Activated T-helper 2 cell treated with anti-CD3 and anti-CD28 coated beads, Interferon-gamma antibody, Interleukin-2, Interleukin-4, amounts not matched to agents 10 μg/mL and 5 μg/mL and 100 μg/mL, durations not matched to agents 14 hours and 24 hours and 36 hours (primary cell): ENCODE results near the gene ATN1. TPM values are rescaled to one million over a fixed set of nuclear protein-coding genes. Genes with fewer than 3 reads are reported as not detected.
A peak's percentile ranks its signal among the peaks of the same experiment; 100 is the strongest.

Experiments
- DNase-seq: peaks from one replicate; pipeline ENCODE4 v3.0.0; 2021; ENCODE audit warnings: low spot score
- H3K27ac Mint-ChIP-seq: one replicate; pipeline ENCODE4 v1.8.0; 2021; ENCODE audit warnings: mixed read lengths
- H3K27me3 Mint-ChIP-seq: one replicate; pipeline ENCODE4 v1.8.0; 2021; ENCODE audit warnings: low read depth, mixed read lengths
- H3K36me3 Mint-ChIP-seq: one replicate; pipeline ENCODE4 v1.8.0; 2021; ENCODE audit warnings: low read depth, mixed read lengths
- H3K4me1 Mint-ChIP-seq: one replicate; pipeline ENCODE4 v1.8.0; 2021; ENCODE audit warnings: low read depth, mixed read lengths
- H3K4me3 Mint-ChIP-seq: one replicate; pipeline ENCODE4 v1.8.0; 2021; ENCODE audit warnings: low read depth, mild to moderate bottlenecking, moderate library complexity, mixed read lengths
- H3K9me3 Mint-ChIP-seq: one replicate; pipeline ENCODE4 v1.8.0; 2021; ENCODE audit warnings: mixed read lengths
- intact Hi-C: fragments of 100-400 bp; cut with micrococcal nuclease; formaldehyde crosslinking; loops from one replicate; pipeline ENCODE4 v1.15.1; 2023
- total RNA-seq: library from RNA; stranded (reverse); gene quantifications from 2 replicates; pipeline ENCODE4 v1.2.3, GENCODE V29; 2022

Gene ATN1
- total RNA-seq, 1 donor from 2014 or later, result 70.5 TPM

DNA sequence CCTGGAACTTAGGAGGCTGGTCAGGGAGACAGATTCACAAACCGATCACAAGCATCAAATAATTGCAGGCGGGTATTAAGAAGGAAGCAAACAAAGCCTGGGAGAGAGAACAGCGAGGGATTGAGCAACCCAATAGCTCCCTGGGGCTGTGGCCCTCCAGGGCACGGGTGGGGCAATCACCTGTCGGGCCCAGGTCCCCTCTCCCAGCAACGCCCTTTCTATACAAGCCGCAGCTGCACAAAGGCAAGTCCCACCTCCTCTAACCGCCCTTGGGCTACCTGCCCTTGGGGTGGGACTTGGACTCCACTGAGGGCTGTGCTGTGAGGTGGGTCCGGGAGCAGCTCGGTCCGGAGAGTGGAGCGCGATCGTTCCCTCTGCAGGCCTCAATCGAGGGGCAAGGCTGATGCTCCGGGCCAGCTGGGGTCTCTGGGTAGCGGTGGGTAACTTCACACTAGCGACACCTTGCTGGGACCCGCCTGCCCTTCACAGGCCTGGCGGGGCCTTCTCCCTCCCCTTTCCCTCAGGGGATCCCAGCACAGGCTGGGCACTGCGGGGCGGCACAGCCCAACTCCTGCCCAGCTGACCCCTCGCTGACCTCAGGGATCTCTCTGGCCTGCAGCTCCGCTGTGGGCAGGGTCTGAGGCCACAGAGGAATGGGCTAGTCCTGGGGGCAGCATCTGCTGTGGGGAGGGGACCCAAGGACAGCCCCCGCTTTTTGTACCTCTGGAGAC is 34.7 kb downstream of the ATN1 start:
- Mint-ChIP-seq H3K36me3 (peaks cover 68% of the 10 kb centered on the region), H3K9me3 (no peaks in the 10 kb centered on the region), H3K4me1 (peaks cover 58% of the 10 kb centered on the region), H3K27ac (peak overlapping the region; percentile 97), H3K4me3 (peak overlapping the region; percentile 64), H3K27me3 (no peaks in the 10 kb centered on the region)
- intact Hi-C loops, result no loop called here
- DNase-seq, result peak; percentile 11

DNA sequence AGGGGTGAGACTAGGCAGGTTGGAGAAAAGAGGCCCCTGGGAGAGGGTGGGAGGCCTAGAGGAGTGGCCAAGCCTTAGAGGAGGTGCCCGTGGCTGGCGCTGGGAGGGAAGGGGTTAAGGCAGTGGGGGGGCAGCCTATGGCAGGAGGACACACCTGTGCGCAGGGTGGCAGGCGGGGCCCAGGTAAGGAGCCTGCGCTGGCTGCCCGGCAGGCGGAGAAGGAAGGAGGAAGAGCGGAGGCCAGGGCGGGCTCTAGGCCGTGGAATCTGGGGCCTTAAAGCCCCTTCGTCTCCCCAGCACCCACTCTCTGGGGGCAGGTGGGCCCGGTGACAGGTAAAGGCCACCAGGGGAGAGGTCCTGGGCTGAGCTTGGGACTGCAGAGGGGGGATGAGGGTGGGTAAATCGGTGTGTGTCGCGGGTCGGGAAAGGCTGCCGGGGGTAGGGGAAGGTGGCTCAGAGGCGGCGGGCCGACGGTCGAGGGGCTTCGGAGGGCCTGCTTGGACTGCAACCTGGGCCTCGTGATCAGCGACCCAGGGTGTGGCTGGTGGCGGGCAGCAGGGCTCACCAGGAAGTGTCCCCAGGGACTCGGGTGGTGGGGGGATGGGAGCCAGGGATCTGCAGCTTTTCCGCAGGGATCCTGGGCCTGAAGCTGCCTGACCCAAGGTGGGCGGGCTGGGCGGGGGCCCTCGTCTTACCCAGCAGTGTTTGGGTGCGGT is 35.4 kb downstream of the ATN1 start:
- Mint-ChIP-seq H3K27ac (peak overlapping the region; percentile 97), H3K9me3 (no peaks in the 10 kb centered on the region), H3K36me3 (peaks cover 68% of the 10 kb centered on the region), H3K4me1 (peaks cover 51% of the 10 kb centered on the region), H3K4me3 (no peak overlapping the region), H3K27me3 (no peaks in the 10 kb centered on the region)
- intact Hi-C loops, result no loop called here
- no peak for DNase-seq

DNA sequence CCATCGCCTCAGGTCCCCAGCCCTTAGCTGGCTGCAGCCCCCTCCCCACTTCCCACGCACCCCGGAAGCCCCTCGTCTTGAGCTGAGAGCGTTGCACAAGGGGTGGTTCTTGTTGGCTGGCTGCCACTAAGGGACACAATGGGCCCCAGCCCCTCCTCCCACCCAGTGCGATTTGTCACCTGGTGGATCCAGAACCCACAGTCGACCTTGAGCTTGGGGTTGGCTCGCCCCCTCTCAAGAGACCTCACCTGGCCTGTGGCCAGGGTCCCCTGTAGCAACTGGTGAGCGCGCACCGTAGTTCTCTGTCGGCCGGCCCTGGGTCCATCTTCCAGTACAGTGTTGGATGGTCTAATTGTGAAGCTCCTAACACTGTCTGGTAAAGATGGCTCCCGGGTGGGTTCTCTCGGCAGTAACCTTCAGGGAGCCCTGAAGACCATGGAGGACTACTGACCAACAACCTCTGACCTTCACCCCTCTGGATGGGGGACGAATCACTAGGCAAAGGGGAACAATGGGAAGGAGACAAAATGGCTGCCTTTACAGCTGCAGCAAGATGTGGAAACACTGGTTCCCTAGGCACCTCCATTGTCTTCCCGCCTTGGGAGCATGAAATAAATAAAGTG is 36.1 kb downstream of the ATN1 start:
- peaks cover 68% of the 10 kb centered on the region for H3K36me3 Mint-ChIP-seq
- no peaks in the 10 kb centered on the region for H3K27me3 Mint-ChIP-seq

DNA sequence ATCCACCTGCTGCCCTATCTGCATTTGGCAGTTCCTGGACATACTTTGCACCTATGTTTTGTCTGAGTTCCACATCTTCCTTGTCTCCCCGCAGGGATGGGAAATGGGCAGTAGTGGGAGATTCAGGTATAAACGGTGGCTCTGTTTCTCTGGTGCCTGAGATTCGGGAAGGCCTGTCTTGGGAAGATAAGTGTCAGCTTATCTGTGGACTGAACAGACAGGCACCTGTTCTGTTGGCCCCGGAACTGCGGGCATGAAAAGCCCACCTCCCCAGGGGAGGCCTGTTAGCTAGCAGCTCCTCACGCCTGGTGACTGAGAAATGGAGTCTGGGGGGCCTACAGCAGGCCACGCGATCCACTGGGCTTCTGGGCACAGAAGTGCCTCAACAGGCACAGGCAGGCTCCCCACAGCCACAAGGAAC is 36.9 kb downstream of the ATN1 start:
- Mint-ChIP-seq H3K9me3 (no peaks in the 10 kb centered on the region), H3K4me3 (no peak overlapping the region)
- intact Hi-C loops, result loop anchor here (1.0 to 2.0 kb wide), 2 partner anchors 20 to 40 kb away; partner anchors contain the start of gene C12orf57

More for the DNA sequence above, 36.1 kb downstream of the ATN1 start:
- Mint-ChIP-seq H3K4me1 (peaks cover 48% of the 10 kb centered on the region), H3K27ac (peak overlapping the region; percentile 75), H3K9me3 (no peaks in the 10 kb centered on the region), H3K4me3 (no peak overlapping the region)
- intact Hi-C loops, result loop anchor here (2.0 kb wide), 1 partner anchor 39 kb away; no protein-coding TSS in a partner anchor
- no peak for DNase-seq

DNA sequence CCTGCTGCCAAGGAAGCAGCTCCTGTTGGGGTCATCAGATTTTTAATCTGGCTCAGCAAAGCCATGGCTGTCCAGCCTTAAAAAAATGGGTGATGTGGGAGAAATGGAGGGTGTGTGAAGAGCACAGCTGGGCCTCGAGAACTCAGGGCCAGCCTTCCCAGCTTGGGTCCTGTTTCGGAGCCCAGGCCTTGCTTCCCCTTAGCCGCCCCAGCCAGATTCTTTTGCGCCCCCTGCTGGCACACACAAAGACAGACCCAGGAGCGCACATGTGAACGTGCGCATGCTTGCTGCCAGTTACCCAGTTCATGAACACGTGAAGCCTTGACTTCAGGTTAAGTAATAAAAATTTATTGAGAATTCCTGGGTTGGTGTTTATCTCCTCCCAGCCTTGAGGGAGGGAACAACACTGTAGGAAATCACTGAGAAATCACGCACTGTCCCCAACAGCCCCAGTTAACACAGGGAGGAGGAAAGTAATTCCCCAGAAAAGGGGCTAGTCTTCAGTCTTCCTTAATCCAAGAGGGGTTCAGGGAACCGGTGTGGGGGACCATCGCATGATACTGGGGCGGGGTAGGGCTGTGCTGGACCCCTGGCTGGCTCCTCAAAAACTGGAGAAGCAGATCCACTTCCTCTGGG is 37.4 kb downstream of the ATN1 start:
- no peaks in the 10 kb centered on the region for H3K27me3 Mint-ChIP-seq
- H3K36me3 Mint-ChIP-seq, result peaks cover 71% of the 10 kb centered on the region
- H3K4me1 Mint-ChIP-seq, result peaks cover 48% of the 10 kb centered on the region
- H3K9me3 Mint-ChIP-seq, result no peaks in the 10 kb centered on the region
- intact Hi-C loops, result loop anchor here (1.0 to 2.0 kb wide), 2 partner anchors 21 to 40 kb away; partner anchors contain the start of gene C12orf57
- no peak overlapping the region for H3K4me3 Mint-ChIP-seq
- peak; percentile 80 for DNase-seq
- H3K27ac Mint-ChIP-seq, result peak overlapping the region; percentile 75

More for the DNA sequence above, 36.9 kb downstream of the ATN1 start:
- Mint-ChIP-seq H3K36me3 (peaks cover 67% of the 10 kb centered on the region), H3K4me1 (peaks cover 47% of the 10 kb centered on the region), H3K27ac (peak overlapping the region; percentile 75), H3K27me3 (no peaks in the 10 kb centered on the region)
- no peak for DNase-seq

DNA sequence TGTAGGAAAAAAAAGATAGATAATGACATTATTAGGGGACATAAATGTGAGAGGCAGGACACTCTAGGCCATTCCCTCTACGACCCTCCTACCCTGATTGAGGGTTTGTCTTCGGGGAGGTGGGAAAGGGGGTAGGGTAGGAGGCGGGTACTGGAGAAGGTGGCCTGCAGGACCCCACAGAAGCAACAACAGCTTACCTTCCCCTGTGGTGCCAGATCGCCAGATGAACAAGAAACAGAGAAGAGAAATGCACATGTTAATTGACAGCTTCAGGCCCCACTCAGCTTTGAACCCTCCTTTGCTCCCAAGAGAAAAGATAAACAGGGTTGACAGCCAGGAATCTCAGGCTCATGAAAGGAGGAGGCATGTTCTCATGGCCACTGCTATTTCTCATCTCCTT is 38.0 kb downstream of the ATN1 start:
- H3K4me3 Mint-ChIP-seq, result no peak overlapping the region
- intact Hi-C loops, result loop anchor here (1.0 to 2.0 kb wide), 2 partner anchors 21 to 41 kb away; partner anchors contain the start of gene C12orf57
- H3K4me1 Mint-ChIP-seq, result peaks cover 44% of the 10 kb centered on the region
- peak overlapping the region; percentile 75 for H3K27ac Mint-ChIP-seq
- peak; percentile 7 for DNase-seq
- H3K9me3 Mint-ChIP-seq, result no peaks in the 10 kb centered on the region
- H3K27me3 Mint-ChIP-seq, result no peaks in the 10 kb centered on the region
- peaks cover 67% of the 10 kb centered on the region for H3K36me3 Mint-ChIP-seq

DNA sequence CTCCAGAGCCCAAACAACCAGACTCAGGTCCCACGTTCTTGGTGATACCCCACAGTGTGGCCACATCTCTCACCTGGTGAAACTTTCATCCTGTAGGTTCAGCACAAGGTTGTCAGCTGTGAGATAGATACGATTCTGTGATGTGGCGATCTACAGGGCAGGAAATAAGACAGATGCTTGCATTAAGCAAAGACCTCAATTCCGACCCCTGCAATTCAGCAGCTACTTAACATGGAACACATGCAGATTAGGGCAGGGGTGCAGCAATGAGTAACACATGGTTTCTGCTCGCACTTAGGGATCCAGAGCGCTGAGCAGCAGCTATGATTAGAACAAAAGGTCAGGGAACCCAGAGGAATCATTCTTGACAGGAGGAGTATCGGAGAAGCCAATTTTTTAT is 38.6 kb downstream of the ATN1 start:
- DNase-seq, result peak; percentile 8
- H3K4me3 Mint-ChIP-seq, result peak overlapping the region; percentile 47
- H3K36me3 Mint-ChIP-seq, result peaks cover 63% of the 10 kb centered on the region
- H3K9me3 Mint-ChIP-seq, result no peaks in the 10 kb centered on the region
- no peaks in the 10 kb centered on the region for H3K27me3 Mint-ChIP-seq
- peaks cover 39% of the 10 kb centered on the region for H3K4me1 Mint-ChIP-seq
- peak overlapping the region; percentile 70 for H3K27ac Mint-ChIP-seq
- intact Hi-C loops, result no loop called here

DNA sequence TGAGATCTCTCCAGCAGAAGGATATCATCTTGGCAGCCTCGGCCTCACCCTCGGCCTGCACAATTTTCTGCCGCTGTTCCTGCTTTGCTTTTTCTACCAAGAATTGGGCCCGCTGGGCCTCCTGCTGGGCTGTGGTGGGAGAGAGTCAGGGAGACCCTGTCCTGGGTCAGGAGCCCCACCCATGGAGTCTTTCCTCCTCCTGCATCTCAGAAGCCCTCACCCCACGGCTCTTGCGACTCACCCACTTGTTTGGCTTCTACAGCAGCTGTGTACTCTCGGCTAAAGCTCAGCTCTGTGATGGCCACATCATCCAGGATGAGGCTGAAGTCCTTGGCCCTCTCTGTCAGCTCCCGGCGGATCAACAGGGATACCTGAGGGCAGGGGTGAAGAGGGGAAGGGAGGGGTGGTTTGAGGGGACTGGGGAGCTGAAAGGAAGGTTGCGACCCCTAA is 39.9 kb downstream of the ATN1 start:
- intact Hi-C loops, result no loop called here
- peaks cover 38% of the 10 kb centered on the region for H3K4me1 Mint-ChIP-seq
- no peak overlapping the region for H3K27ac Mint-ChIP-seq
- DNase-seq, result no peak
- H3K27me3 Mint-ChIP-seq, result no peaks in the 10 kb centered on the region
- no peak overlapping the region for H3K4me3 Mint-ChIP-seq
- peaks cover 69% of the 10 kb centered on the region for H3K36me3 Mint-ChIP-seq
- H3K9me3 Mint-ChIP-seq, result no peaks in the 10 kb centered on the region

DNA sequence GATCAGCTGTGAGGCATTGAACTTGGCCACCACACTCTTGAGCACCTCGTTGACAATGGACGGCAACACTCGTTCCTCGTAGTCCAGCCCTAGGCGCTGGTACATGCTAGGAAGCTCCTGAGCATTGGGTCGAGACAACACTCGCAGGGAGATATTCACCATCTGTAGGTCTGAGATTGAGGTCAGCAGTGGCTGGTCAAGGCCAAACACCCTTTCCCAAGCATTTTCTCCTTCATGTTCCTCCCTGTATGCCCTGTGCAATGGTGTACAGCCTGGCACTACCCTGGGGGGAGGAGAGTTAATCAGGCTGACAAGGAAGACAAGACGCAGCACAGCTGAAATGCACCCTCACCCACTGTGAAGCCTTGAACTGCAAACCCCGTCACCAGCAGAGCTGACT is 40.7 kb downstream of the ATN1 start:
- no peaks in the 10 kb centered on the region for H3K27me3 Mint-ChIP-seq
- peaks cover 76% of the 10 kb centered on the region for H3K36me3 Mint-ChIP-seq
- intact Hi-C loops, result no loop called here
- DNase-seq, result no peak
- H3K9me3 Mint-ChIP-seq, result no peaks in the 10 kb centered on the region
- peak overlapping the region; percentile 100 for H3K27ac Mint-ChIP-seq
- peak overlapping the region; percentile 100 for H3K4me3 Mint-ChIP-seq
- peaks cover 39% of the 10 kb centered on the region for H3K4me1 Mint-ChIP-seq

DNA sequence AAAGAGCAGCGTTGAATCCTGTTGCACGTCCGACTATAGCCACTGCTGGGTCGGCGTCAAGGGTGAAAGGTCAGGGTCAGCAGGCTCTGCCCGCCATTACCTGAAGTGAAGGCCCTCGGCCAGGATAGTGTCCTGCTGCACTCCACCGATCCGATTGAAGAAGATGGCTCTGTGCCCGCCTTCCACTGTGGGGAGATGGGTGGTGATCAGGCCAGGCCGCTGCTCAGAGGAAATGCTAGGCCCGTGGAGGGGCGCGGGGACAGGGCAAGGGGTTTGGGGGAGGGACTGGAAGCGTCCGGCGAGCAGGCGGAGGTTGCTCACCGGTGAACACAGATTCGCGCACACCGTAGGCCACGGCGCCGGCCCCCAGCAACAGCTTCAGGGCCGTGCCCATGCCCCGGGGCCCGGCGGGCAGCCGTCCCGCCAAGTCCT is 42.4 kb downstream of the ATN1 start:
- Mint-ChIP-seq H3K9me3 (no peaks in the 10 kb centered on the region), H3K36me3 (peaks cover 88% of the 10 kb centered on the region), H3K4me3 (peak overlapping the region; percentile 100), H3K4me1 (peaks cover 37% of the 10 kb centered on the region), H3K27ac (peak overlapping the region; percentile 100), H3K27me3 (no peaks in the 10 kb centered on the region)
- intact Hi-C loops, result loop anchor here (1.0 to 2.0 kb wide), 6 partner anchors 9 to 307 kb away; partner anchors contain the start of genes C12orf57, C1RL, CDCA3 and ING4
- no peak for DNase-seq

DNA sequence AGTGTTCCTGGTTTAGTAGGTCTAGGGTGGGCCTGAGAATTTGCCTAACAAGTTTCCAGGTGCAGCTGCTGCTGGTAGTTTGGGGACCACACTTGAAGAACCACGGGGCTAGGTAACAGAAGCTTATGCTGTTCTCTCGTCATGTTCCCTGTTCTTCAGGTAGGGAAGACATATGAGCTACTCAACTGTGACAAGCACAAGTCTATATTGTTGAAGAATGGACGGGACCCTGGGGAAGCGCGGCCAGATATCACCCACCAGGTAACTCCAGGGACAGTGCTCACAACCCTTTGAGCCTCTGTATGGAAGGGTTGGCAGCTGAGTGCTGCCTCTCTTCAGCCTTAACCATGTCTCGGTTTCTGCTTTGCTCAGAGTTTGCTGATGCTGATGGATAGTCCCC is 46.4 kb downstream of the ATN1 start:
- Mint-ChIP-seq H3K4me1 (peaks cover 18% of the 10 kb centered on the region), H3K36me3 (peaks cover 87% of the 10 kb centered on the region), H3K4me3 (no peak overlapping the region), H3K9me3 (no peaks in the 10 kb centered on the region), H3K27ac (no peak overlapping the region), H3K27me3 (no peaks in the 10 kb centered on the region)
- intact Hi-C loops, result no loop called here
- DNase-seq, result no peak

DNA sequence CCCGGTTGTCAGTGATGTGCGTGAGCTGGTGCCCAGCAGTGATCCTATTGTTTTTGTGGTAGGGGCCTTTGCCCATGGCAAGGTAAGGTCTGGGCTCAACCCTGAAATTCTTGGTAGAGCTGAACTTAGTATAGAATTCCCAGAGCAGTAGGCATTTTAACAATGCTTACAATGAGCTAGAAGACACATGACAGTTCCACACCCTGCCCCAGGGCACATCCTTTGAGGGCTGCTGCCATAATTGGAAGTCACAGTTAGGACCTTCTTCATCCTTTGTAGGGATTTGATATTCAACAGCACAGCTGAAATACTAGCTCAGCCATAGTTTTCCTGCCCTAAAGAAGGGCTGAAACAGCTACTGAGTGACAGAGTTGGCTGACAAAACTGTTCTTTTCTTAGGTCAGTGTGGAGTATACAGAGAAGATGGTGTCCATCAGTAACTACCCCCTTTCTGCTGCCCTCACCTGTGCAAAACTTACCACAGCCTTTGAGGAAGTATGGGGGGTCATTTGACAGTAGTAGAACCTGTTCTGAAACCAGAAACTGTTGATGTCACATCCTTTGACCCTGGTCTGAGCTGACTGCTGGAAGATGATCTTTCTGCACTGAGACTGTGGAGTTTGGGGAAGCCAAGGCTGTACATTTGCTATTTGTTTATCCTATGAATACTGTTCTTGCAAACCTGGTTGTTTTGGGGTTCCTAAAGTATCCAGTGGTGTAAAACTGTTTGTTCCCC is 47.7 kb downstream of the ATN1 start:
- Mint-ChIP-seq H3K4me3 (no peak overlapping the region), H3K9me3 (no peaks in the 10 kb centered on the region), H3K27ac (peak overlapping the region; percentile 3), H3K36me3 (peaks cover 86% of the 10 kb centered on the region), H3K27me3 (no peaks in the 10 kb centered on the region), H3K4me1 (peaks cover 14% of the 10 kb centered on the region)
- intact Hi-C loops, result no loop called here
- no peak for DNase-seq
